T-helper 9 cell (primary cell): ENCODE results near the gene ANKDD1B.
A peak's percentile ranks its signal among the peaks of the same experiment; 100 is the strongest.

Experiments used
- DNase-seq: peaks from one replicate; pipeline ENCODE4 v3.0.0-alpha.2; 2020

ANKDD1B gene

GRCh38 chr5:75707911-75708509 is 96.8 kb downstream of the ANKDD1B start:
- DNase-seq = no peak

GRCh38 chr5:75710637-75711036 is 99.4 kb downstream of the ANKDD1B start:
- DNase-seq = no peak

DNA sequence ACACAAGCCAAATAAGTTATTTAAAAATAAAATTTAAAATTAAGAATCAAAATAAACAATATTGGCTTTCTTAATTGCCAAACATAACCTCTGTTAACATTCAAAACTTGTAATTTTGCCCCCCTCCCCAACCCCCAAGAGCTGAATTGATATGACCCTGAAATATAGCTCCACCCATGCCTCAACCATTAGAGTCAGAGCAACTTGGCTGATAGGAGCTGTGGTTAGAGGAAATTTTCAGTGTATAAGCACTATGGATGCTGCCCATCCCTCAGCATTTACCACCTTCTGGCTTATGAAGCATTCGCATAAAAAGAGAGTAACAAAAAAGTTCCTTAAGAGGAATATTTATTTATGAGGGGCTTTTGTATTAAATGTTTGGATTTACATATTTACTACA is 99.9 kb downstream of the ANKDD1B start:
- no peak for DNase-seq

- no peak for DNase-seq
These were observed 100.8 kb downstream of the ANKDD1B start for GRCh38 chr5:75712091-75712490.

GRCh38 chr5:75716715-75717081 is 105.4 kb downstream of the ANKDD1B start:
- DNase-seq = peak; percentile 3

DNA sequence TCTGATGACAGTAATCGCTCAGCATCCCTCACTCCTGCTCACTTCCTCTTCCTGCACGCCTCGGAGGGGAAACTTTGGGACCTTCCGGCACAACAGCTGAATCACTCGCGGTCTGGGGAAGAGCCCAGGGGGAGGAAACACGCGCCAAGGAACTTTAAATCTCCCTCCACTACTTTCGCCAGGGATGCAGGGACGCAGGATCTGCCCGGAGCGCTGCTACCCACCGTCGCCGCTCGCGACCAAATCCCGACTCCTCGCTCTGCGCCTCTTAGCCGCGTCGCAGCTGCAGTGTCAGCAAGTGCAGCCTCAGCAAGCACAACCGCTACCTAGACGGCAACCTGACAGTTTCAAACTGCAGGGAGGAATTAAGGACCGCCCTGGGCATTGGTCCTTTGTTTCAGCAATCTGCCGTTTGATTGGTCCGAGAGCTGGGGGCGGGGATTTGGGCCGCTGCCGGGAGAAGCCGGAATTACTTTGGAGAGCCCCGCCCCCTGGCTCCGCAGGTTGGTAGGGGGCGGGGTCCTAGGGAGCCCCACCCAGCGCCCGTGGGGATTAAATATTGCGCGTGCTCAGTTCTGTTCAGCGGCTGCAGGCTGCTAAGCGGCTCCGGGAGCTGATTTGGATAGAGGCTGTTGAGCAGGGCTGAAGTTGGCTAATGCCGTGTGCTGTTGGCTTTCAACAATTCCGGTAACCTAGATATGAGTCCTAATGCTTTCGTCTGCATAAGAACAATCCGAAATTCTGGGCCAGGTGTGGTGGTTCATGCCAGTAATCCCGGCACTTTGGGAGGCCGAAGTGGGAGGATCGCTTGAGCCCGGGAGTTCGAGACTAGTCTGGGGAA is 106.0 kb downstream of the ANKDD1B start, which contains the start of gene POC5:
Gene POC5, minus strand, starts transcription at position 356 of the 841 bp plus-strand sequence. CDS start 4,500 bp downstream, outside the sequence.
- peak; percentile 97 for DNase-seq

- no peak for DNase-seq
These were observed 109.6 kb downstream of the ANKDD1B start for GRCh38 chr5:75720882-75721281.
